MM.1S (cell line): Measurements from ENCODE around the gene ADGRD1.

Experiments
- EZH2 ChIP-seq: fragments of 300-600 bp; sonication (generic); optimal IDR thresholded peaks from 2 replicates; pipeline ENCODE3; 2017; ENCODE audit warnings: low read depth, mild to moderate bottlenecking, antibody characterized with exemption, low read length, mixed read lengths
- EZH2phosphoT487 ChIP-seq: fragments of 300-600 bp; sonication (generic); IDR thresholded peaks from 2 replicates; pipeline ENCODE4 v1.6.1; 2018; ENCODE audit warnings: antibody characterized with exemption, low read length
- TF ChIP-seq, protein P1 (sequence below): fragments of 300-600 bp; sonication (generic); IDR thresholded peaks from 2 replicates; pipeline ENCODE4 v1.5.1; 2016; ENCODE audit warnings: antibody characterized with exemption, low read length, mixed read lengths

DNA sequence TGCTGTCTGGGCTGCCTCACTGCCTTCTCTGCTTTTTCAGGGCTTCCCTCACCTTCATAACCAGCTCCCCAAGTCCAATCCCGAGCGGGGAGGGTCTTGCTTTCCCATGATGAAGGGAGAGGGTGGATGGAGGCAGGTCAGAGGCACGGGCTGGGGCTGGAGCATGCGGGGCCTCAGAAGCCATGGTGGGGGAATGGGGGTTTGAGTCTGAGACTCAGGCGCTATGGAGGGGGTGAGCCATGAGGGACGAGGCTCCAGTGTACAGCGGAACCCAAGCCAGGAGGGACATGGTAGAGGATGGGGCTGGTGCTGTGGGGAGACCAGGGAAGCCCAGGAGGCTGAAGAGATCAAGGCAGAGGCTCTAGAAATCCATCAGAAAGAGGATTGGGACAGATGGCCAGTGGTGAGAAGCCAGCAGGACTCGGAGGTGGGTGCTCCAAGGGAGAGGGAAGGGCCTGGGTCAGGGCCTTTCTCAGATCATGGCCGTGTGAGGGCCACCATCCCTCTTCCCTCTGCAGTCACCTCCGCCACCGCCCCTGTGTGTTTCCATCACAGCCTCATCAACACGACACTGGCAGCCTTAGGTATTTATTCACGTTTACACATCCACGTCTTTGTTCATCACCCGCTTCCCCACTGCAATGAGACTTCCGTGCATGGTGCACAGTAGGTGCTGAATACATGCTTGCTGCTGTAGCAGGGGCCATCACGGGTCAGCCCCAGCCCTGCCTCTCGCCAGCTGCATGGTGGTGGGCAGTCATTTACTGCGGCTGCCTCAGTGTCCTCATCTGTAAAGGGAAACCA, 144.7 kb downstream of the ADGRD1 start:
- TF ChIP-seq, protein P1, sequence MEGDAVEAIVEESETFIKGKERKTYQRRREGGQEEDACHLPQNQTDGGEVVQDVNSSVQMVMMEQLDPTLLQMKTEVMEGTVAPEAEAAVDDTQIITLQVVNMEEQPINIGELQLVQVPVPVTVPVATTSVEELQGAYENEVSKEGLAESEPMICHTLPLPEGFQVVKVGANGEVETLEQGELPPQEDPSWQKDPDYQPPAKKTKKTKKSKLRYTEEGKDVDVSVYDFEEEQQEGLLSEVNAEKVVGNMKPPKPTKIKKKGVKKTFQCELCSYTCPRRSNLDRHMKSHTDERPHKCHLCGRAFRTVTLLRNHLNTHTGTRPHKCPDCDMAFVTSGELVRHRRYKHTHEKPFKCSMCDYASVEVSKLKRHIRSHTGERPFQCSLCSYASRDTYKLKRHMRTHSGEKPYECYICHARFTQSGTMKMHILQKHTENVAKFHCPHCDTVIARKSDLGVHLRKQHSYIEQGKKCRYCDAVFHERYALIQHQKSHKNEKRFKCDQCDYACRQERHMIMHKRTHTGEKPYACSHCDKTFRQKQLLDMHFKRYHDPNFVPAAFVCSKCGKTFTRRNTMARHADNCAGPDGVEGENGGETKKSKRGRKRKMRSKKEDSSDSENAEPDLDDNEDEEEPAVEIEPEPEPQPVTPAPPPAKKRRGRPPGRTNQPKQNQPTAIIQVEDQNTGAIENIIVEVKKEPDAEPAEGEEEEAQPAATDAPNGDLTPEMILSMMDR: no peak
- TF ChIP-seq EZH2phosphoT487: no peak
- no peak for TF ChIP-seq EZH2
